Measurements from ENCODE around the gene ZNF784.

DNA sequence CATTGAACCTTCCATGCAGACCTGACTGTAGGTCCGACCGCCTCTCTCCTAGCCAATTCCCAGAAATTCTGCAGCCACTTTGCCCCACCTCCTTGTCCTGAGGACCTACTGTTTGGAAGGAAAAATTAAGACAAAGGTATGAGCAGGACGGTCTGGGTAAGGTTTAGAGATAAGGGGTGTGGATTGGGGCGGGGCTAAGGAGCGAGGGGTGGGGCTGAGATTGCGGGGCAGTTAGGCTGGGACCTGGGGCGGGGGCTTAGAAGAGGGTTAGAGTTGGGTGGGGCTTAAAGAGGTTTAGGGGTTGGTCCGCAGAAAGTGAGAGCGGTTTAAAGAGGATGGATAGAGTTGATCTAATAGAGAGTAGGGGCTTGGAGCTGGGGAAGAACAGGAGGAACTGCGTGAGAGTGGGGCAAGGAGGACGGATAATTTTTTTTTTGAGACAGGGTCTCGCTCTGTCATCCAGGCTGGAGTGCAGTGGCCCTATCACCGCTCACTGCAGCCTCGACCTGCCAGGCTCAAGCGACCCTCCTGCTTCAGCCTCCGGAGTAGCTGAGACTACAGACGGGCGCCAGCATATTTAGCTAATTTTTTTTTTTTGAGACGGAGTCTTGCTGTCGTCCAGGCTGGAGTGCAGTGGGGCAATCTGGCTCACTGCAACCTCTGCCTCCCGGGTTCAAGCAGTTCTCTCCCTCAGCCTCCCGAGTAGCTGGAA, 20.6 kb downstream of the ZNF784 start:
- TF ChIP-seq, protein P1, sequence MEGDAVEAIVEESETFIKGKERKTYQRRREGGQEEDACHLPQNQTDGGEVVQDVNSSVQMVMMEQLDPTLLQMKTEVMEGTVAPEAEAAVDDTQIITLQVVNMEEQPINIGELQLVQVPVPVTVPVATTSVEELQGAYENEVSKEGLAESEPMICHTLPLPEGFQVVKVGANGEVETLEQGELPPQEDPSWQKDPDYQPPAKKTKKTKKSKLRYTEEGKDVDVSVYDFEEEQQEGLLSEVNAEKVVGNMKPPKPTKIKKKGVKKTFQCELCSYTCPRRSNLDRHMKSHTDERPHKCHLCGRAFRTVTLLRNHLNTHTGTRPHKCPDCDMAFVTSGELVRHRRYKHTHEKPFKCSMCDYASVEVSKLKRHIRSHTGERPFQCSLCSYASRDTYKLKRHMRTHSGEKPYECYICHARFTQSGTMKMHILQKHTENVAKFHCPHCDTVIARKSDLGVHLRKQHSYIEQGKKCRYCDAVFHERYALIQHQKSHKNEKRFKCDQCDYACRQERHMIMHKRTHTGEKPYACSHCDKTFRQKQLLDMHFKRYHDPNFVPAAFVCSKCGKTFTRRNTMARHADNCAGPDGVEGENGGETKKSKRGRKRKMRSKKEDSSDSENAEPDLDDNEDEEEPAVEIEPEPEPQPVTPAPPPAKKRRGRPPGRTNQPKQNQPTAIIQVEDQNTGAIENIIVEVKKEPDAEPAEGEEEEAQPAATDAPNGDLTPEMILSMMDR (IDR thresholded peaks at IDR 0.05; ENCODE audit: low read depth, low read length) = no peak
- TF ChIP-seq EZH2phosphoT487 (IDR thresholded peaks at IDR 0.05; ENCODE audit: low read depth) = no peak
